Cardiac fibroblast (primary cell): ENCODE data around the gene CKB.

Experiments used
- DNase-seq, 2 donors: peaks; one replicate each; pipeline versions ENCODE4 v3.0.0 to v3.0.0-alpha.2; 2010; ENCODE audit warnings: low read depth in 2 of 2
- H3K4me3 ChIP-seq, 2 donors: replicated peaks in 1 of 2; 1 replicate in 1 of 2; 2 replicates in 1 of 2; pipeline ENCODE4 v1.5.1; 2011; ENCODE audit warnings: low read depth in 2 of 2, low read length in 2 of 2, mild to moderate bottlenecking in 2 of 2, moderate library complexity in 1 of 2
- CTCF ChIP-seq: IDR thresholded peaks from one replicate; pipeline ENCODE4 v1.5.1; 2011; ENCODE audit warnings: low read depth, mild to moderate bottlenecking, low read length, inconsistent platforms

CKB gene

DNA sequence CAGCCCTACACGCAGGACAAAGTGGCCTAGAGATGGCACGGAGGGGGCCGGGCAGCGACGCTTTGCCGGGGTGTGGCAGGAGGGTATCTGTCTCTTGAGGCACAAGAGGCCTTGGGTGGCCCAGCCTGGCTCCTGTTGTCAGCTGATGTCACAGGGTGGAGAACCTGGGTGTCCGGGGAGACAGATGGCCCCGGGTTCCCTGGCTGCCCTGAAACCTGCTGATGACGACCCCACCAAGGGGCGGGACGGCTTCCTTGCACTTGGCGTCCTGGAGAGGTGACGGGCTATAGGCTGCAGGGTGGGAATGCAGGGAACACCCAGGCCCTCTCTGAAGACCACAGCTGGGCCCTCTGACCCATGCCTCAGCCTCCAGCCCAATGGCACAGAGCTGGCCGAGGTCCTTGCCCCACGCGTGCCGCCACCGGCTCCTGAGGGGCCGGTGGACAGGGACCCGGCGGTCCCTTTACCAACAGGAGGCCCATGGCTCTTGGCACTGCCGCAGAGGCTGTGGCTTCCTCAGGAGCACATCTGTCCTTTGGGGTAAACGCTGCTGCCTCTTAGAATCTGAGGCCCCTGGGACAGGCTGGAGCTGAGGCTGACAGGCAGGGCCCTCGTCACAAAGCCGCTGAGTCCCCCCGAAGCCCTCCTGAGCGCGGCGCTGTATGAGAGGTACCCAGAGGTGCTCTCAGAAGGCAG, 22.7 kb upstream of the CKB start:
- DNase-seq, result no peak
- no peak overlapping the region for H3K4me3 ChIP-seq
- no peak for TF ChIP-seq CTCF

DNA sequence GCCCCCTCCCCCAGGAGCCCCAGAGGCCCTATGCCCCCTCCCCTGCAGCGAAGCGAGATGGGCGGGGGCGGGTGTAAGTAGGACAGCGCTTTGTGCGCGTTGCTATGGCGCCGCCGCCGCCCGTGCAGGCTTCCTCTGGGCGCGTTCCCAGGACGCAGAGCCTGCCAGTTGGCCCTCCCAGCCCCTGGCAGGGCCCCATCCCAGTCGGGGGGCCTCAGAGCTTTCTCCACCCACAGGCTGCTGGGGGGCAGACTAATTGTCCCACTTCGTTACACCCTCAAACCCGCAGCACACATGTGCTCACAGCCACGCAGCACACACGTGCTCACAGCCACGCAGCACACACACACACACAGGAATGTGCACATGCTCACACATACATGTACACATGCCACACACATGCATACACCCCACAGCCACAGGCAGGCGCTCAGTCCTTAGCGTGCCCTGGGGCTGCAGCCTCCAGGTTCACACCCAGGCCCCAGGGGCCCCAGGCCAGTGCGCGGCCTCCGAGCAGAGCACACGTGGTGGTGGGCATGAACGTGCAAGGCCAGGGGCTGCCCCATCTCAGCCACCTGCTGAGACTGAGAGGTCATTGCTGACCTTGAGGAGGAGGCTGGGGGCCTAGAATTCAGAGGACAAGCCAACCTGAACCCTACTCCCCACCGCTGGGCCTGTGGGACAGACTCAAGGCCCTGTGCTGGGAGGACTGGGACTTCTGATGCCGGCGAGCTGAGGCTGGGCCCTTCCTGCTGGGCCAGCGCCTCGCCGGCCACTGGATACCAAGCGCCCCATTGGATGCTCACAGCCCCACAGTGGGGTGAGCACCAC, 22.0 kb upstream of the CKB start:
- peak in 1 of 2 donors; percentile 48 for DNase-seq
- H3K4me3 ChIP-seq, result no peak overlapping the region
- TF ChIP-seq CTCF, result no peak

DNA sequence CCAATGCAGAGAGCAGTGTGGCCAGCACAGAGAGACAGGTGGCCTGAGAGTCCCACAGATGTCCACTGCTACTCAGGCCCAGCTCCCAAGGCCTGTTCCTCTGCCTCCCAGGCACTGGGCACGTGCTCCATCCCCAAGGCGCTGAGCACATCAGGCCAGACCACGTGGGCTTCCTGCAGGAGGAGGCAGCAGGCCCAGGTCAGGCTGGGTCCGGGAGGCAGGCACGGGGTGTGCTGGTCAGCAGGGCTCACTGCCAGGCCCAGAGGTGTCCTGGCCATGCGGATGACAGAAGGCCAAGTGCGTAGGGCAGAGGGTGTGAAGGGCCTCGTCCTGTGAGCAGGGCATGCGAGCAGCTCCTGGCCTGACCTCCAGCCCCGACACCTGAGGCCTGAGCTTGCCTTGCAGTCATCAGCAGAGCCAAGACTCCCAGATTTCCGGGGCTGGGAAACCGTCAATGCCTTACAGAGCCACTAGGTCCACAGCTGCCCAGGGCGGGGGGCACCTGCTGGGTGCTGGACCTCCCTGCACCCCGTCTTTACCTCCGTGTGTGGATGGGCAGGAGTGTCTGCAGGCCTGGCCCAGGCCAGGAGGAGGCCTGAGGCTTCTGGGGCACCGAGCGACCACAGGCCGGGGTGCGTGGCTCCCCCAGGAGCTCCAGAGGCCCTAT, 21.2 kb upstream of the CKB start:
- TF ChIP-seq CTCF, result no peak
- H3K4me3 ChIP-seq, result no peak overlapping the region
- DNase-seq, result no peak

- TF ChIP-seq CTCF, result no peak
- no peak overlapping the region for H3K4me3 ChIP-seq
- DNase-seq, result no peak
Observed at GRCh38 chr14:103543140-103543539, 20.5 kb upstream of the CKB start.

DNA sequence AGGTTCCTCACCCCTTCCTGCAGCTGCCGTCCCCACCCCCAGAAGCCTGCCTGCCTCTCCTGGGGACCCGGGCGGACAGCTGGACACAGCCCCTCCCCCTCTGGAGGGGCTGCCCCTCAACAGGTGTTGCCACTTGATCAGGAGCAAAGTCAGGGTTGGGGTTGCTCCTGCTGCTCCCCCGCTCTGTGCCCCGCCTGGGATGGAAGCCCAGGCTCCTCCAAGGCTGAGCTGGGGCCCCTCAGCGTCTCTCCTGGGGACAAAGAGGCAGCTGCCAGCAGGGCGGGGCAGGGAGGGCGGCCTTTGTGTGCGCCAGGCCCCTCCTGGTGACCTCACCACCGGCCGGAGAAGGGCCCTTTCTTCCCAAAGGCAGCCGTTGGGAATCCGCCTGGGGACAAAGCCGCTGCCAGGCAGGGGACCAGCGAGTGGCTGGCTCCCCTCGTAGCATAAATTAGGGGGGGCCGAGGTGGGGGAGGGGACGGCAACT, 20.0 kb upstream of the CKB start:
- no peak overlapping the region for H3K4me3 ChIP-seq
- no peak for TF ChIP-seq CTCF

GRCh38 chr14:103541709-103542604, 19.3 kb upstream of the CKB start:
- TF ChIP-seq CTCF, result no peak
- DNase-seq, result no peak
- no peak overlapping the region for H3K4me3 ChIP-seq

More for the DNA sequence above, 20.0 kb upstream of the CKB start:
- no peak for DNase-seq
